ENCODE measurements around the gene MAP6D1. TPM values are rescaled to one million over a fixed set of nuclear protein-coding genes. Genes with fewer than 3 reads are reported as not detected.

MAP6D1 gene
- total and polyA plus RNA-seq, 9 of the 15 experiments (the other 6 are each of a cell fraction or from before 2014, with no cell fraction given), result 0.16 to 1.5 (median 0.44) TPM; not detected in 3

DNA sequence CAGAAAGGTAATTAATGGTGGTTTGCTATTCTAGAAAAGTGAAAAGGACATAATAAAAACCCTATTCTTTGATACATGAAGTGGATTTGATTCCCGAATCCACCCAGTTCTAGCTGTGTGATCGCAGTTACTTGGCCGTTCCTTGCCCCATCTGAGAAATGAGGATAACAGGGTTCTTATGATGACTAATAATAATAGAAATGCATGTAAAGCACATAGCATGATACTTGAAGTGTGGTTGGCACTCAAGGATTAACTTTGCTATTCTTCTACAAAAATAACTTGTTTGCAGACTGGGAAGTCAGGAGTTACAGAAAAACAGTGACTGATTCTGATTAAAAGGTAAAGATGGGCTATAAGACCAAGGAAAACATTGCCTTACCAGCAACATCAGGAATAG is 32.5 kb upstream of the MAP6D1 start:
- in situ Hi-C loops (cut with MboI), result no loop called here

More for the DNA sequence above, 32.5 kb upstream of the MAP6D1 start:
- no peaks in the 10 kb centered on the region for H3K4me1 ChIP-seq (replicated peaks in 1 of 2; ENCODE audit: control insufficient read depth in 2 of 2, insufficient read depth in 2 of 2, low read length in 2 of 2)
- ChIA-PET CTCF (ENCODE audit: low intra/inter-chr PET ratio) (interaction anchor here (0.6 kb wide), 1 partner anchor 673 kb away, joined by 3 read pairs; no protein-coding TSS in a partner anchor), POLR2A (no interaction called here)
- H2AFZ ChIP-seq (ENCODE audit: low read depth, low read length), result no peak overlapping the region
- H3K9me1 ChIP-seq (ENCODE audit: control insufficient read depth, insufficient read depth, low read length), result no peaks in the 10 kb centered on the region
- no peak overlapping the region for H3K4me3 ChIP-seq
- H3K27ac ChIP-seq (ENCODE audit: extremely low read depth, low read depth, low read length), result no peak overlapping the region
- H3K9ac ChIP-seq (ENCODE audit: insufficient read depth in 1 of 2, low read depth in 2 of 2, low read length in 2 of 2), result no peak overlapping the region
- TF ChIP-seq CTBP1 (IDR thresholded peaks at IDR 0.05; ENCODE audit: borderline replicate concordance) (no peak), ZC3H4 (CRISPR knock-in tag; IDR thresholded peaks at IDR 0.05; ENCODE audit: borderline replicate concordance) (no peak), LCOR (CRISPR knock-in tag; IDR thresholded peaks at IDR 0.05) (no peak), NCOA6 (IDR thresholded peaks at IDR 0.05) (no peak), SRSF7 (optimal IDR thresholded peaks at IDR 0.05; ENCODE audit: low read depth, low read length) (no peak), GABPB1 (CRISPR knock-in tag; IDR thresholded peaks at IDR 0.05) (no peak), NFIX (CRISPR knock-in tag; IDR thresholded peaks at IDR 0.05; ENCODE audit: low read depth) (no peak), RUNX1 (IDR thresholded peaks at IDR 0.05; ENCODE audit: low read depth) (no peak), RFX5 (IDR thresholded peaks at IDR 0.05; ENCODE audit: low read depth, low read length) (no peak)
- TF ChIP-seq, protein P1, sequence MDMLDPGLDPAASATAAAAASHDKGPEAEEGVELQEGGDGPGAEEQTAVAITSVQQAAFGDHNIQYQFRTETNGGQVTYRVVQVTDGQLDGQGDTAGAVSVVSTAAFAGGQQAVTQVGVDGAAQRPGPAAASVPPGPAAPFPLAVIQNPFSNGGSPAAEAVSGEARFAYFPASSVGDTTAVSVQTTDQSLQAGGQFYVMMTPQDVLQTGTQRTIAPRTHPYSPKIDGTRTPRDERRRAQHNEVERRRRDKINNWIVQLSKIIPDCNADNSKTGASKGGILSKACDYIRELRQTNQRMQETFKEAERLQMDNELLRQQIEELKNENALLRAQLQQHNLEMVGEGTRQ (CRISPR knock-in tag; IDR thresholded peaks at IDR 0.05), result no peak
- intact Hi-C loops (cut with micrococcal nuclease), result no loop called here
- no peak for DNase-seq (ENCODE audit: extremely low read depth in 1 of 4, low spot score in 3 of 4)
- no peak for FAIRE-seq
- H3K36me3 ChIP-seq (ENCODE audit: control insufficient read depth, insufficient read depth, low read length), result peaks cover 53% of the 10 kb centered on the region
- H3K9me3 ChIP-seq (replicated peaks; ENCODE audit: control insufficient read depth, insufficient read depth, low read depth, low read length), result no peaks in the 10 kb centered on the region
- no peak overlapping the region for H3K4me2 ChIP-seq (ENCODE audit: insufficient read depth, low read length)
- ATAC-seq, result no peak
- no peaks in the 10 kb centered on the region for H3K27me3 ChIP-seq (ENCODE audit: control insufficient read depth in 2 of 2, insufficient read depth in 2 of 2, low read length in 2 of 2)
- 98% methylated on average over 3 of the region's 3 CpGs for WGBS (ENCODE audit: insufficient coverage, low coverage, missing lambda C conversion rate)
- H3K79me2 ChIP-seq (ENCODE audit: control insufficient read depth, insufficient read depth, low read length), result no peaks in the 10 kb centered on the region
- H4K20me1 ChIP-seq (replicated peaks; ENCODE audit: control insufficient read depth, insufficient read depth, low read length), result no peaks in the 10 kb centered on the region
- no TSS peak for BruUV-seq (replicated peaks)
